ENCODE data around the gene NRM. TPM values are rescaled to one million over a fixed set of nuclear protein-coding genes. Genes with fewer than 3 reads are reported as not detected.
A peak's percentile ranks its signal among the peaks of the same experiment; 100 is the strongest.

The NRM gene
- total and polyA plus RNA-seq, 2 of the 13 experiments (the other 11 are each of a cell fraction or from before 2014, with no cell fraction given): 12.5 to 16.0 TPM

GRCh38 chr6:30641048-30641447 lies 49.7 kb downstream of the NRM start:
- 100% methylated on average over 1 of the region's 1 CpG for WGBS (ENCODE audit: low lambda C conversion rate)
- FAIRE-seq: no peak
- CTCF ChIA-PET (ENCODE audit: low intra/inter-chr PET ratio, low total read pairs): no interaction called here
- Histone ChIP-seq H2AFZ (ENCODE audit: low read length) (no peak overlapping the region), H3K79me2 (ENCODE audit: insufficient read depth, low read length) (peaks cover 4% of the 10 kb centered on the region), H3K27ac (ENCODE audit: extremely low read length, insufficient read depth, low read length) (peak overlapping the region; percentile 3), H3K4me1 (ENCODE audit: insufficient read depth, low read length) (peaks cover 35% of the 10 kb centered on the region), H4K20me1 (ENCODE audit: insufficient read depth, low read length) (no peaks in the 10 kb centered on the region), H3K27me3 (ENCODE audit: control insufficient read depth in 1 of 2, insufficient read depth in 2 of 2, low read length in 2 of 2) (no peaks in the 10 kb centered on the region), H3K36me3 (replicated peaks in 1 of 2; ENCODE audit: control insufficient read depth in 1 of 2, insufficient read depth in 2 of 2, low read length in 2 of 2) (peaks cover 15 to 54% of the 10 kb centered on the region in 2 experiments), H3K4me3 (replicated peaks in 1 of 3; ENCODE audit: insufficient read depth in 1 of 3, low read depth in 2 of 3, low read length in 3 of 3) (no peak overlapping the region), H3K9ac (ENCODE audit: insufficient read depth, low read depth, low read length) (no peak overlapping the region), H3K4me2 (ENCODE audit: low read depth, low read length) (no peak overlapping the region), H3K9me3 (ENCODE audit: low read length) (no peaks in the 10 kb centered on the region)
- no peak for TF ChIP-seq ZNF777 (CRISPR knock-in tag; IDR thresholded peaks at IDR 0.05)
- no peak for TF ChIP-seq ZBTB42 (CRISPR knock-in tag; IDR thresholded peaks at IDR 0.05)
- TF ChIP-seq PHF20 (CRISPR knock-in tag; IDR thresholded peaks at IDR 0.05): no peak
- no peak for TF ChIP-seq HMG20B (CRISPR knock-in tag; conservative IDR thresholded peaks at IDR 0.05)
- TF ChIP-seq, protein P1, sequence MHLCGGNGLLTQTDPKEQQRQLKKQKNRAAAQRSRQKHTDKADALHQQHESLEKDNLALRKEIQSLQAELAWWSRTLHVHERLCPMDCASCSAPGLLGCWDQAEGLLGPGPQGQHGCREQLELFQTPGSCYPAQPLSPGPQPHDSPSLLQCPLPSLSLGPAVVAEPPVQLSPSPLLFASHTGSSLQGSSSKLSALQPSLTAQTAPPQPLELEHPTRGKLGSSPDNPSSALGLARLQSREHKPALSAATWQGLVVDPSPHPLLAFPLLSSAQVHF (CRISPR knock-in tag; IDR thresholded peaks at IDR 0.05): no peak
- no peak for TF ChIP-seq ZNF556 (CRISPR knock-in tag; IDR thresholded peaks at IDR 0.05; ENCODE audit: borderline replicate concordance)
- no peak for TF ChIP-seq NCOR1 (IDR thresholded peaks at IDR 0.05; ENCODE audit: borderline replicate concordance, low read length)
- no peak for TF ChIP-seq ZBTB1 (CRISPR knock-in tag; IDR thresholded peaks at IDR 0.05; ENCODE audit: borderline replicate concordance)
- TF ChIP-seq, protein P2, sequence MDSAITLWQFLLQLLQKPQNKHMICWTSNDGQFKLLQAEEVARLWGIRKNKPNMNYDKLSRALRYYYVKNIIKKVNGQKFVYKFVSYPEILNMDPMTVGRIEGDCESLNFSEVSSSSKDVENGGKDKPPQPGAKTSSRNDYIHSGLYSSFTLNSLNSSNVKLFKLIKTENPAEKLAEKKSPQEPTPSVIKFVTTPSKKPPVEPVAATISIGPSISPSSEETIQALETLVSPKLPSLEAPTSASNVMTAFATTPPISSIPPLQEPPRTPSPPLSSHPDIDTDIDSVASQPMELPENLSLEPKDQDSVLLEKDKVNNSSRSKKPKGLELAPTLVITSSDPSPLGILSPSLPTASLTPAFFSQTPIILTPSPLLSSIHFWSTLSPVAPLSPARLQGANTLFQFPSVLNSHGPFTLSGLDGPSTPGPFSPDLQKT (CRISPR knock-in tag; IDR thresholded peaks at IDR 0.05; ENCODE audit: borderline replicate concordance): no peak
- no peak for TF ChIP-seq TP53 (CRISPR knock-in tag; conservative IDR thresholded peaks at IDR 0.05)
- TF ChIP-seq, protein P3, sequence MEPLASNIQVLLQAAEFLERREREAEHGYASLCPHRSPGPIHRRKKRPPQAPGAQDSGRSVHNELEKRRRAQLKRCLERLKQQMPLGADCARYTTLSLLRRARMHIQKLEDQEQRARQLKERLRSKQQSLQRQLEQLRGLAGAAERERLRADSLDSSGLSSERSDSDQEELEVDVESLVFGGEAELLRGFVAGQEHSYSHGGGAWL (CRISPR knock-in tag; IDR thresholded peaks at IDR 0.05): no peak
- TF ChIP-seq ZNF24 (IDR thresholded peaks at IDR 0.05): no peak
- TF ChIP-seq ZNF597 (CRISPR knock-in tag; IDR thresholded peaks at IDR 0.05): no peak
- TF ChIP-seq HNF1B (CRISPR knock-in tag; IDR thresholded peaks at IDR 0.05): no peak
- TF ChIP-seq STAG1 (CRISPR knock-in tag; IDR thresholded peaks at IDR 0.05): no peak
- TF ChIP-seq NCOA1 (CRISPR knock-in tag; IDR thresholded peaks at IDR 0.05): no peak
- no peak for TF ChIP-seq TRIM22 (IDR thresholded peaks at IDR 0.05)
- POLR2A ChIA-PET: interaction anchor here (1.0 to 1.8 kb wide), 7 partner anchors 9 to 31 kb away, joined by 4 to 16 read pairs (median 4); partner anchors contain the start of genes DHX16, MRPS18B and PPP1R10
- in situ Hi-C loops (cut with HindIII; ENCODE audit: extremely low pct_ligation_motif_present, low pct_unique_long_range_greater_than_20kb) (no loop called here), intact Hi-C loops (cut with micrococcal nuclease; ENCODE audit: unreplicated experiment) (no loop called here)
- DNase-seq (ENCODE audit: low spot score): no peak
- BruUV-seq (replicated peaks): no TSS peak
- no peak; the same call in 2 of the 3 replicates for ATAC-seq

Data from HepG2 (cell line).